ENCODE data around the gene BFAR.
"Not testable (repeated sequence)": the region's sequence is repeated elsewhere in the genome, so short reads cannot be mapped to it uniquely, and the experiment has no call there.

BFAR gene

DNA sequence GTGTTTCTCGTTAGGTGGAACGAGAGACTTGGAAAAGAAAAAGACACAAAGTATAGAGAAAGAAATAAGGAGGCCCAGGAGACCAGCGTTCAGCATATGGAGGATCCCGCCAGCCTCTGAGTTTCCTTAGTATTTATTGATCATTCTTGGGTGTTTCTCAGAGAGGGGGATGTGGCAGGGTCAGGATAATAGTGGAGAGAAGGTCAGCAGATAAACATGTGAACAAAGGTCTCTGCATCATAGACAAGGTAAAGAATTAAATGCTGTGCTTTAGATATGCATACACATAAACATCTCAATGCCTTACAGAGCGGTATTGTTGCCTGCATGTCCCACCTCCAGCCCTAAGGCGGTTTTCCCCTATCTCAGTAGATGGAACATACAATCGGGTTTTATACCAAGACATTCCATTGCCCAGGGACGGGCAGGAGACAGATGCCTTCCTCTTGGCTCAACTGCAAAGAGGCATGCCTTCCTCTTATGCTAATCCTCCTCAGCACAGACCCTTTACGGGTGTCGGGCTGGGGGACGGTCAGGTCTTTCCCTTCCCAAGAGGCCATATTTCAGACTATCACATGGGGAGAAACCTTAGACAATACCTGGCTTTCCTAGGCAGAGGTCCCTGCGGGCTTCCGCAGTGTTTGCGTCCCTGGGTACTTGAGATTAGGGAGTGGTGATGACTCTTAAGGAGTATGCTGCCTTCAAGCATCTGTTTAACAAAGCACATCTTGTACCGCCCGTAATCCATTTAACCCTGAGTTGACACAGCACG is 3.6 kb downstream of the BFAR start:
- not testable (repeated sequence) for DNase-seq

DNA sequence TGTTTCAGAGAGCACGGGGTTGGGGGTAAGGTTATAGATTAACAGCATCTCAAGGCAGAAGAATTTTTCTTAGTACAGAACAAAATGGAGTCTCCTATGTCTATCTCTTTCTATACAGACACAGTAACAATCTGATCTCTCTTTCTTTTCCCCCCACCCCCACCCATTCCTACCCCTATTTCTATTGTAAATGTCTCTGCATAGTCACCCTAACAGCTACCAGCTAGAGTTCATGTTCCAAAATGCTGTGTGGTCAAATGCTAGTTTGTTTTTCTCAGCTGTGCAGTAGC is 4.1 kb downstream of the BFAR start:
- DNase-seq: not testable (repeated sequence)

DNA sequence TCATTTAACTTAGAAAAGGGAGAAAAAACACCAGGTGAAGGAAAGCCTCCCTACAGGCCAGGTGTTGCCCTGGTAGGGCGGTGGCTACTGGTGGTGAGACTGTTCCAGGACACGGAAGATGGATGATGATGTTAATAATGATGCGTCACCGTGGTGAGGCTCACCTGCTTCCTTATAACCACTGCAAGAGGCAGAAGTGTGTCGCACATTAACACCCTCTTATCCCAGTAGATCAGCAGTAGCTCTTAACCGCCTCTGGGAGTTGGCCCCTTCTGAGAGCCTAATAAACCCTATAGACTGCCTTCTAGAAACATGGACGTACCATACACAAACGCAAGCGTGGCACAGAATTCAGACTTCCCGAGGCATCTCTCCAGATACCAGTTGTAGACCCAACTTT is 7.8 kb downstream of the BFAR start:
- DNase-seq: no peak

DNA sequence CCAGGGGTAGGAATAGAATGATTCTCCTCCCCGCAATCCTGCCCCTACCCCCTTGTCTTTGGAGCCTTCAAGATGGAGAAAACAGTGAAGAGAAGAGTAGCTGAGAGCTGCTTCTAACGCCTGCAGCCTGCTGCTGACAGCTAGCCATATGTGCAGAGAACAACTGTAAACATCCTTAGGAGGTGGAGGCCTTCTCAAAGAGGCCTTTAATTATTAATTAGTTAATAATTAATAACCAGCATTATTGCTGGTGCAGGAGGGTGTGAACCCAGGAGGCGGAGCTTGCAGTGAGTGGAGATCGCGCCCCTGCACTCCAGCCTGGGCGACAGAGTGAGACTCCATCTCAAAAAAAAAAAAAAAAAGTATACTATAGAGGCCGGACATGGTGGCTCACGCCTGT is 8.5 kb downstream of the BFAR start:
- no peak for DNase-seq

DNA sequence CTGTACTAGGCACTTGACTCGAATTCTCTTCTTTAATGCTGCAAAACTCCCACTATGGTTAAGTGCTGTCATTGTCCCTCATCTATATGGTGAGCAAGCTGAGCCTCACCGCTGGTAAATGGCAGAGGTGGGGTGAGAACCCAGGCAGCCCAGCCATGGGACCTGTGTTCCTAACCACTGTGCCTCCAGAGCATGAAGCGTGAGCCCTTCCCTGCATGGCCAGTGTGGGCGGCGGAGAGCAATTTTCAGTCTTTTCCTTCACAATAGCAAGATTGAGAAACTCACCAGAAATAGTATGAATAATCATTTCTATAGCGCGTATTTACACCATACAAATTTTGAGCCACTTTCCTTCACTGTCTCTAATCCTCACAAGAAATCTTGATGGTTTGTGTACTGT is 9.2 kb downstream of the BFAR start:
- DNase-seq: no peak

DNA sequence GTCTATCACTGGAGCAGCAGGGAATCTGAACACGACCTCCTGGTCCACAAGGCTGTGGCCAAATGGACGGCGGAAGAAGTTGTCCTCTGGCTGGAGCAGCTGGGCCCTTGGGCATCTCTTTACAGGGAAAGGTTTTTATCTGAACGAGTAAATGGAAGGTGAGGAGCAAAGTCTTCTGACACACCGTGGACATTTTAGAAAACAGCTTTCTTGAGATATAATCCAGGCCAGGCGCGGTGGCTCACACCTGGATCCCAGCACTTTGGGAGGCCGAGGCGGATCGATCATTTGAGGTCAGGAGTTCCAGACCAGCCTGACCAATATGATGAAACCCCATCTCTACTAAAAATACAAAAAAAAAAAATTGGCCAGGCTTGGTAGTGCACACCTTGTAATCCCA is 17.1 kb downstream of the BFAR start:
- DNase-seq: no peak

DNA sequence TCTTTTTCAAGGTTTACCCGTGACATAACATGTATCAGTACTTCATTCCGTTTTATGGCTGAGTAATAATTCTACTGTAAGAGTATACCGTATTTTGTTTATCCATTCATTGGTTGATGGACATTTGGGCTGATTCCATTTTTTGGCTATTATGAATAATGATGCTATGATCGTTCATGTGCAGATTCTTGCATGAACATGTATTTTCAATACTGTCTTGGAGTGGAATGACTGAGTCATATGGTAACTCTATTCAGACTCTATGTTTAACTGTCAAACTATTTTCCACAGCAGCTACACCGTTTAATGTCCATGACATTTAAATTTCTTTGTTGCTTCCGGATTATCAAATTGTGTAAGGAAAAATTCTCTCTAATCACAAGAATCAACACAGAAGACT is 17.9 kb downstream of the BFAR start:
- no peak for DNase-seq

DNA sequence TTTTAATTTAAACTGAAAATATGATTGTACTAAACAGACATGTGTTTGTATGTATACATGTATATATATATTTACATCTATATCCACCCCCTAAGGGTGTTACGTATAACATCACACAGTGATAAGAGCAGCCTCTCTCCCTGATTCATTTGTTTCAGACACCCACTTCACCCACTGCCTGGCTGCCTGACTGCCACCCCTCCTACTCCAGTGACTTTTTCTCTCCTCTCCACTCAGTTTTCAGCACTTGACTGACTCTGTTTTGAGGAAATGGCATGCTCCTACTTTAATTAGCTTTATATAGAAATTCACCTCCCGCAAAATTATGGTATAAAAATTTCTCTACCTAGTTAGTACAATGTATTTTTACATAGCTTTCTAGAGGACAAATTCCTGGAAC is 20.0 kb downstream of the BFAR start:
- no peak for DNase-seq

DNA sequence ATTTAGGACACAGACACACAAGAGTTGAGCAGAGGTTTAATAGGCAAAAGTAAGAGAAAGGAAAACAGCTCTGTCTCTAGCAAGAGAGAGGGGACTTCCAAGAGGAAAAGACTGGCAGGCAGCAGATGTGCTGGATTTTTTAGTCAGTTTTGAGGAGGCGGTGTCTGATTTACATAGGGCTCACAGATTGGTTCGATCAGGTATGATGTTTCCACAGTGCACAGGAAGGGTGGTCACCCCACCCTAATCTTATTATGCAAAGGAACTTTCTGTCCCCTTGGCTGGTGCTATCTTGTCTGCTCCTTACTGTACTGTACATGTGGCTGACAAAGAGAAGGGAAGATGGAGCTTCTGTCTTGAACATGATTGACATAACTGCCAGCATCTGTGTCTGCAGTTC is 25.3 kb downstream of the BFAR start:
- no peak for DNase-seq

DNA sequence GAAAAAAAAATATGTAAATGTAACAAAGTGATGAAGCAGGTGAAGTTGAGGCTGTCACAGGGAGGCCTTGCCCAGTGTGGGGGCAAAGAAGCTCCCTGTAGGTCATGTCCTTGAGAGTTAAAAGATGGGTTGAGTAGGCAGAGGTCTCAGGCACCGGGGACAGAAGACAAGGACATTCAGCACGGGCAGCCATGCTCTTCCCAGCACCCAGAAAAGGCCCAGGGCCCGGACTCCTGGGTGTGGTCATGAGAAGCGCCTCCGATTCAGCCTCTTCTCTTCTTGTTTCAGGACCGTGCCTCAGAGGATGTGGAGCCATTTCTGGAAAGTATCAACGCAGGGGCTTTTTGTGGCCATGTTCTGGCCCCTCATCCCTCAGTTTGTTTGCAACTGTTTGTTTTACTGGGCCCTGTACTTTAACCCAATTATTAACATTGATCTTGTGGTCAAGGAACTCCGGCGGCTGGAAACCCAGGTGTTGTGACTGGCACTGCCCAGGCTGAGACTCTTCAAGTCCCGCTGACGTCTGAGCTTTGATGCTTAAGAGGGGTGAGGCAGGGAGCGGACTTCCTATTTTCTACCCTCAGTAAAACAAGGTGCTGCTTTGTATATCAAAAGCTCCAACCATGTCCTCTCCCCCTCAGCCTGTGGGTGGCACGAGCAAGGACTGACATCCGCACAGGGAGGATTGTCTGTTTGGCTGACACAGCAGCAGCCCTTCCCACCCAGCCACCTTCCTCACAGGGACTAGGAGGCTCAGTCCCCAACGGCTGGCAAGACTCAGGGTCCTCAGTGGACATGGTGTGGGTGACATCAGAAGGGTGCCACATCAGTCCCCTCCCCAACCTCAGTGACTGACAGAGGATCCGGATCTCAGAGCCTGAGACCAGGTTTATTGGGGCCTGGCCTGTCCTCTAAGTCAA is 34.9 kb downstream of the BFAR start:
- DNase-seq: no peak

DNA sequence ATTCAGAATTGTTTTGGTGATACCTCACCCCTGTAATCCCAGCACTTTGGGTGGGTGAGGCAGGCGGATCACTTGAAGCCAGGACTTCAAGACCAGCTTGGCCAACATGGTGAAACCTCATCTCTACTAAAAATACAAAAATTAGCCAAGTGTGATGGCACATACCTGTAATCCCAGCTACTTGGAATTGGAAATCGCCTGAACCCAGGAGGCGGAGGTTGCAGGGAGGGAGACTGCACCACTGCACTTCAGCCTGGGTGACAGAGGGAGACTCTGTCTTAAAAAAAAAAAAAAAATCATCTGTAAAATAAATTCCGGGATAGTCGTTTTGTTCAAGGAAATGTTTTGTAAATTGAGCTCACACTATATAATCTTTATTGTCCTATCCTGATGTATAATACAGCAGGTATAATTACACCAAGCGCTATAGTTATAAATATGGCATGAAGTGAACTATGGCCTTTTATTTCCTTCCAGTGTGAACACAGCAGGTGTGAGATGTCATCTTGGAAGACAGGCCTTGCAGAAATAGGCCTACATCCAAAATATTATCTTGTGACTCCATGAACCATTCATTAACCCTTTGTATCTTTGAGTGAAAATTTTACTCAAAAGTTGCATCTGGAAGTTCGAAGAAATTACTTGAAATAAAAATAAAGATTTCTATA is 35.9 kb downstream of the BFAR start:
- no peak for DNase-seq

DNA sequence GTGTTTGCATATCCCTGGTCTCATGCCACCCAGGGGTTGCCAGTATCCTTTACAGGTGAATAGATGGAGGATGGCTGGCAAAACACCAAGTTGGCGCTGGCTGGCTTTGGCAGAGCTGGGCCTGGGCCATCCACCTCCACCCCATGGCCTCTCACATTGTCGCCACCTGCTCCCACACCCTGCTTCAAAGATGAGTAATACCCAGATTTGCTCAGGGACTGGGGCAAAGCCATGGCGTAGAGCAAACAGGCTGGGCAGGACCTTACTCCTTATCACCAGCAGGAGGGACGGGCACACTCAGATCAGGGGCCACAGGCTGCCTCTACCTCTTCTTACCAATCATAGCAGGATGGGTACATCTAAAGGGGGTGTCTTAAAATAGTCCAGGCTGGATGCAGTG is 37.0 kb downstream of the BFAR start:
- no peak for DNase-seq

DNA sequence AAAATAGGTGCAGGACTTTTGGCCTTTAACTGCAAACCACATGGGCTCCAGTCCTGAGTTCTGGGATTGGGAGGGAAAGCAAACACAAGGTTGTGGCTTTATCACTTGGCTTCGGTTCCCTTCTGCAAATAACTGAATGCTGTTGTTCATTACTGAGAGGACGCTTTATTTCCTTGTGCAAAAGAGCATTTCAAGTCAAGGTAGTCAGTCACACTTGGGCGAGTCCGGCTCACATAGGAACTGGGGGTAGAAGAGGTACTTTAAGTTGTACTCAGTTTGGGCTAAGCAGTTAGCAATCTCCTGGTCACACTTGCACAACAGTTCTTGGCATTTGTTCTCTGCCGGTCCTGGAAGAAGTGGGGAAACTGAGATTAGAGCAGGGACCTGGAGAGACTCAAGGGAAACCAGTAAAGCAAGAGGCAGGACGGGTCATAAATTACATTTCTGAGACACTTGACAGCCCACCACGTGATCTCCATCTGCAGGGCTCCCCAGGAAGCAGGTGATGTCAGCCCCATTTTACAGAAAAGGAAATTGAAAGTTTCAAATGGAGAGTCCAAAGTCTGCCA is 39.7 kb downstream of the BFAR start:
- DNase-seq: no peak

DNA sequence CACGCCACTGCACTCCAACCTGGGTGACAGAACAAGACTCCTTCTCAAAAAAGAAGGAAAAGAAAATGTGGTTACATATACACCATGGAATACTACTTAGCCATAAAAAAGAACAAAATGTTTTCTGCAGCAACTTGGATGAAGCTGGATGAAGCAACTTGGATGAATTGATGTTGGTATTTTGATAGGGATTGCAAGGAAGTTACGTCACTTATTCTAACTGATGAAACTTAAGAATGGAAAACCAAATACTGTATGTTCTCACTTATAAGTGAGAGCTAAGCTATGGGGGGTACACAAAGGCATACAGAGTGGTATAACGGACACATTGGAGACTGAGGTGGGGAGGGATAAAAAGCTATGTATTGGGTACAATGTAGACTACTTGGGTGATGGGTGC is 43.9 kb downstream of the BFAR start:
- DNase-seq: no peak

DNA sequence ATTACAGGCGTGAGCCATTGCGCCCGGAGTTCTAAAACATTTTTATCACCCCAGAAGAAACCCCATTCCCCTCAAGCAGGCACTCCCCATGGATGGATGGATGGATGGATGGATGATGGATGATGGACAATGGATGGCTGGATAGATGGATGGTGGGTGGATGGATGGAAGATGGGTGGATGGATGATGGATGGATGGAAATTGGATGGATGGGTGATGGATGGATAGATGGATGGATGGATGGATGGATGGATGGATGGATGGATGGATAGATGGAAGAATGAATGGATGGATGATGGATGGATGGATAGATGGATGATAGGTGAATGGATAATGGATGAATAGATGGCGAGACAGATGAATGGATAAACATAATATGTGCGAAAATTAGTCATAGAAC is 44.9 kb downstream of the BFAR start:
- no peak for DNase-seq

DNA sequence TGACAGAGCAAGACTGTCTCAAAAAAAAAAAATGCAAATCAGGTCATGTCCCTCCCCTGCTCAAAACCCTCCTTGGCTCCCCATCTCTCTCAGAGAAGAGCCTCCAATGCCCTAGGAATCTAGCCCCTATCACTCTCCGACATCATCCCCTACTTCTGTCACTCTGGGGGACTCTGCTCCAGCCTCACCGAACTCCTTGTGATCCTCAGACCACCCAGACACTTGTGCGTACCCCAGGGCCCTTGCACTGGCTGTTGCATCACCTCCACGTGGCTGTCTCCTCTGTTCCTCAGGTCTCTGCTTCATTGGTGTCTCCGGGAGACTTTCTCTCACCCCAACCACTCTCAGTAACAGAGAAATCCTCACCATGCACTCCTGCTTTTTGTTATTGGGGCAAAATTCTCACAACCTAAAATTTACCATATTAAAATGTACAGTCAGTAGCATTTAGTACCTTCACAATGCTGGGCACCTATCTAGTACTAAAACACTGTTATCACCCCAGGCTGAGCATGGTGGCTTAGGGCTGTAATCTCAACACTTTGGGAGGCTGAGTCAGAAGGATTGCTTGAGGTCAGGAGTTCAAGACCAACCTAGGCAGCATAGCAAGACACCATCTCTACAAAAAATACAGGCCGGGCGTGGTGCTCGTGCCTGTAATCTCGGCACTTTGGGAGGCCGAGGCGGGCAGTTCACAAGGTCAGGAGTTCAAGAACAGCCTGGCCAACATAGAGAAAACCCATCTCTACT is 46.2 kb downstream of the BFAR start:
- no peak for DNase-seq

DNA sequence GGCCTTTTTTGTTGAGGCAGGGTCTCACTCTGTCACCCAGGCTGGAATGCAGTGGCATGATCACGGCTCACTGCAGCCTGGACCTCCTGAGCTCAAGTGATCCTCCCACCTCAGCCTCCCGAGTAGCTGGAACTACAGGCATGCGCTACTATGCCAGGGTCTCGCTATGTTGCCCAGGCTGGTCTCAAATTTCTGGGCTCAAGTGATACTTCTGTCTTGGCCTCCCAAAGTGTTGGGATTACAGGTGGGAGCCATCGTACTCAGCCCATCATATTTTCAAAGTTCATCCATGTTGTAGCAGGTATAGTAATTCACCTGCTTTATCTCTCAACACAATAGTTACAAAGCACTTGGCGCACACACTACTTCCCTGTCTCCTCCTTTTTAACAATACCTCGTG is 47.6 kb downstream of the BFAR start:
- not testable (repeated sequence) for DNase-seq

DNA sequence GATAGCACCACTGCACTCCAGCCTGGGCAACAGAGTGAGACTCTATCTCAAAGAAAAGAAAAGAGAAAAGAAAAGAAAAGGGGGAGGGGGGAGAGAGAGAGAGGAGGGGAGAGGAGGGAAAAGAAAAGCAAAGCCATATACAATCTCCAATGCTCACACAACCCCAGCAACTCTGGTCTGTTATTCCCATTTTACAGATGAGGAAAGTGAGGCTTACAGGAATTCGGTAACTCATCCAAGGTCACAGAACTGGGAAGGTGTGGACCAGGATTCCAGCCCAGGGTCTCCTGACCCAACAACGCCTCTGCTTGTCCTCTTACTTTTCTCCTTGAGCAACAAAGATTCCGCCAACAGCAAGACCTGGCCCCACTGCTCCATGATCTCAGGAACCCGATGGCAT is 48.4 kb downstream of the BFAR start:
- DNase-seq: no peak

DNA sequence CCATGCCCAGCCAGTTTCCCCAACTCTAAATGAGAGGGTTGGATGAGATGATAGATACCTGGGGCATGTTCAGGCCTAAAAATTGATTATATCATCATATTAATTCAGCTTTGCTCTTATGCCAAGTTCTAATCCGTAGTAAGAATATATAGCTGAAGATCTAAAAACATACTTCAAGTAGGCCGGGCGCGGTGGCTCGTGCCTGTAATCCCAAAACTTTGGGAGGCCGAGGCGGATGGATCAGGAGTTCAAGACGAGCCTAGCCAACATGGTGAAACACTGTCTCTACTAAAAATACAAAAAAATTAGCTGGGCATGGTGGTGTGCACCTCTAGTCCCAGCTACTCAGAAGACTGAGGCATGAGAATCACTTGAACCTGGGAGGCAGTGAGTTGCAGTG is 49.4 kb downstream of the BFAR start:
- no peak for DNase-seq

DNA sequence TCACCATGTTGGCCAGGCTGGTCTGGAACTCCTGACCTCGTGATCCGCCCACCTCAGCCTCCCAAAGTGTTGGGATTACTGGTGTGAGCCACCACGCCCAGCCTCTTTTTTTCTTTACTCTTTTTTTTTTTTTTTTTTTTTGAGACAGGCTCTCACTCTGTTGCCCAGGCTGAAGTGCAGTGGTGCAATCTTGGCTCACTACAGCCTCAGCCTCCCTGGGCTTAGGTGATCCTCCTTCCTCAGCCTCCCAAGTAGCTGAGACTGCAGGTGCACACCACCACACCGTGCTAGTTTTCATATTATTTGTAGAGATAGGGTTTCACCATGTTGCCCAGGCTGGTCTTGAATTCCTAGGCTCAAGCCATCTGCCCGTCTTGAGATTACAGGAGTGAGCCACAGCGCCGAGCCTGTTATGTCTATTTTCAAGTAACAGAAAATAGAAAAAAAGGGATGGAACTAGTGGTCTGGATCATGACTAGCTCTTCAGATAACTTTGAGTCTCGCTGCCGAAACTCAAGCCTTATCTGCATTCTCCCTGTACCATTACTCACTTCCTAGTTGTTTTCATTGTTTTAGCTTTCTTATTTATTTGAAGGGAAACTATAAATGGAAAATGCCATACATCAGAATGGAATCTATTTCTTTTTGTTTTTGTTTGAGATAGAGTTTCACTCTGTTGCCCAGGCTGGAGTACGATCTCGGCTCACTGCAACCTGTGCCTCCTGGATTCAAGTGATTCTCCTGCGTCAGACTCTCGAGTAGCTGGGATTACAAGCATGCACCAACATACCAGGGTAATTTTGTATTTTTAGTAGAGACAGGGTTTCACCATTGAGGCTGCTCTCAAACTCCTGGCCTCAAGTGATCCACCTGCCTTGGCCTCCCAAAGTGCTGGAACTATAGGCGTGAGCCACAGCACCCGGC is 53.4 kb downstream of the BFAR start:
- DNase-seq: not testable (repeated sequence)

DNA sequence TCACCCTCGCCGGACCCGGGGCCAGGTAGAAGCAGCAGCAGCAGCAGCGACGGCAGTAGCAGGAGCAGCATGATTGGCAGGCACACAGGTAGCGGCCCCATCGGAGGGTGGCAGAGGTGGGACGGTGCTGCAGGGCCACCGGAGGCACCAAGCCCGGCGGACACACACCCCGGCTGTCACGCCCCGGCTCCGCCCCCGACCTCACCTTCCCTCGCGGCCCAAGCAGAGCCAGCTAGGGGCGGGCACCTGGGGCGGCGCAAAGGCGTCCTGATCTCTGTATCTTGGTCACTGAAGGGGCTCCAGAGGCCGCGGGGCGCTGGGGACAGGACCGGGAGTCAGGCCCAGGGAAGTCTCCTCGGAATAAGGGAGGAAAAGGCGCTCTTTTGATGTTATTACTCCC is 61.4 kb downstream of the BFAR start, which contains the start of gene PLA2G10:
TSS of gene PLA2G10 (minus strand) at position 180 of the 400 bp plus-strand sequence. CDS start at position 101, 79 bp downstream.
- DNase-seq: not testable (repeated sequence)

DNA sequence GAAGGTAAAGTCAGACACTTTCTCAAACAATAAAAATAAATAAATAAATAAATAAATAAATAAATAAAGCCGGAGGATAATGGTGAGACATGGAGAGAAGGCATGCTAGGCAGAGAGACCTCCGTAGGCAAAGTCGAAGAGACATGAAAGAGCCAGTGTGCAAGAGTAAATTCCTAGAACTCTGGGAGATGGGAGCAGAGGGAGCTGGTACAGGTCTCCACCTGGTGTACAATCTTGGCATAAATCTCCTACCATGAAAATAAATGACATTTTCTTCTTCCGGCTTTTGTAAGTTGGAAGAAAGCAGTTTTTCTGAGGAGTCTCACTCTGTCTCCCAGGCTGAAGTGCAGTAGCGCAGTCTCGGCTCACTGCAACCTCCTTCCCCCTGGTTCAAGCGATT is 69.1 kb downstream of the BFAR start:
- DNase-seq: not testable (repeated sequence)

All from NCI-H446 (cell line).